Breast epithelium (tissue), 4 donors: ENCODE data around the gene MDM4. TPM values are rescaled to one million over a fixed set of nuclear protein-coding genes. Genes with fewer than 3 reads are reported as not detected.

Source experiments
- DNase-seq, 2 donors: peaks; one replicate each; pipeline ENCODE4 v3.0.0-alpha.2; 2019; ENCODE audit warnings: low spot score in 2 of 2
- H3K27ac ChIP-seq, 2 donors: fragments of 200-600 bp; sonication (generic) in 1 of 2; one replicate each; pipeline ENCODE4 v1.5.1; 2016 to 2019; ENCODE audit warnings: mild to moderate bottlenecking in 1 of 2
- H3K27me3 ChIP-seq, 2 donors: fragments of 200-600 bp; sonication (generic) in 1 of 2; one replicate each; pipeline versions ENCODE4 v1.5.1 to v1.6.0; 2017 to 2019; ENCODE audit warnings: control low read depth in 1 of 2, mild to moderate bottlenecking in 1 of 2
- H3K36me3 ChIP-seq: fragments of 200-600 bp; one replicate; pipeline ENCODE4 v1.5.1; 2019
- H3K4me1 ChIP-seq, 2 donors: fragments of 200-600 bp; sonication (generic); one replicate each; pipeline ENCODE4 v1.5.1; 2016 to 2019; ENCODE audit warnings: control low read depth in 1 of 2
- H3K4me3 ChIP-seq, 3 donors: fragments of 200-600 bp; sonication (generic); 1 replicate in 2 of 3; 2 replicates in 1 of 3; pipeline ENCODE4 v1.5.1; 2016 to 2019; ENCODE audit warnings: mild to moderate bottlenecking in 3 of 3, moderate library complexity in 2 of 3
- H3K9me3 ChIP-seq, 2 donors: fragments of 200-600 bp; sonication (generic) in 1 of 2; one replicate each; pipeline ENCODE4 v1.5.1; 2016 to 2019; ENCODE audit warnings: control low read depth in 1 of 2
- CTCF ChIP-seq, 3 donors: fragments of 450-650 bp; IDR thresholded peaks; one replicate each; pipeline ENCODE4 v1.5.1; 2016 to 2017; ENCODE audit warnings: antibody characterized with exemption in 3 of 3, mild to moderate bottlenecking in 3 of 3, moderate library complexity in 3 of 3
- POLR2A ChIP-seq: fragments of 450-650 bp; IDR thresholded peaks from one replicate; pipeline ENCODE4 v1.6.1; 2016; ENCODE audit warnings: antibody characterized with exemption, mild to moderate bottlenecking, moderate library complexity
- POLR2AphosphoS5 ChIP-seq, 3 donors: sonication (generic); formaldehyde crosslinking; IDR thresholded peaks; one replicate each; pipeline ENCODE4 v1.6.1; 2017; ENCODE audit warnings: antibody characterized with exemption in 3 of 3
- intact Hi-C: fragments of 100-400 bp; cut with DNase I; formaldehyde crosslinking; loops from one replicate; pipeline ENCODE4 v1.15.1; 2023; ENCODE audit warnings: low total_unique reads
- total RNA-seq, 3 donors: library from RNA; depleted of rRNA; stranded (reverse); fragments of >200 nt; gene quantifications; one replicate each; pipeline ENCODE4 v1.1.0, GENCODE V29; 2016

MDM4 gene
- total RNA-seq, 3 donors from 2014 or later = 63.5 to 128 (median 103) TPM

DNA sequence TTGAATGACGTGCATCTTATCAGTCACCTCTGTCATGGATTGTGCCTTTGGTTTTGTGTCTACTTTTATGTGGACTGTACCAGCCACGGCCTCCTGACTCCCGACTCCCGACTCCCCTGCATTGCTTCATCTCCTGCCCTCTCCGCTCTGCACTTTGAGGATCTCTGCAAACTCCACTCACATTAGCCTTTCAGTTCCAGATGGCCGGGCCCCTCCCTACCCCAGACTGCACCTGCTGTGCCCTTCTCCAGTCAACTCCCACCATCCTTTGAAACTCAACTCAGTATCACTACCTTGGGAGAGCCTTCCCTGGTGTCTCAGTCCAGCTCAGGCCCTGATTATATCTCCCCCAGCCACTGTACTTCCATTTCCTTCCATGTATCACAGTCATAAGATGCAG, 71.4 kb downstream of the MDM4 start:
- intact Hi-C loops = no loop called here
- H3K27me3 ChIP-seq = no peaks in the 10 kb centered on the region
- H3K36me3 ChIP-seq = no peaks in the 10 kb centered on the region
- no peak overlapping the region for H3K4me3 ChIP-seq
- no peak overlapping the region for H3K27ac ChIP-seq
- TF ChIP-seq POLR2AphosphoS5 (IDR thresholded peaks at IDR 0.05) (no peak), CTCF (IDR thresholded peaks at IDR 0.05) (no peak), POLR2A (no peak)
- H3K4me1 ChIP-seq = peaks cover 0 to 7% of the 10 kb centered on the region in 2 donors
- DNase-seq = no peak
- H3K9me3 ChIP-seq = no peaks in the 10 kb centered on the region

GRCh38 chr1:204588826-204589225, 72.6 kb downstream of the MDM4 start:
- TF ChIP-seq CTCF (IDR thresholded peaks at IDR 0.05) (no peak), POLR2A (no peak), POLR2AphosphoS5 (IDR thresholded peaks at IDR 0.05) (no peak)
- H3K27me3 ChIP-seq = no peaks in the 10 kb centered on the region
- no peaks in the 10 kb centered on the region for H3K9me3 ChIP-seq
- H3K27ac ChIP-seq = no peak overlapping the region
- DNase-seq = no peak
- H3K36me3 ChIP-seq = no peaks in the 10 kb centered on the region
- peaks cover 0 to 7% of the 10 kb centered on the region in 2 donors for H3K4me1 ChIP-seq
- intact Hi-C loops = no loop called here
- H3K4me3 ChIP-seq = no peak overlapping the region

DNA sequence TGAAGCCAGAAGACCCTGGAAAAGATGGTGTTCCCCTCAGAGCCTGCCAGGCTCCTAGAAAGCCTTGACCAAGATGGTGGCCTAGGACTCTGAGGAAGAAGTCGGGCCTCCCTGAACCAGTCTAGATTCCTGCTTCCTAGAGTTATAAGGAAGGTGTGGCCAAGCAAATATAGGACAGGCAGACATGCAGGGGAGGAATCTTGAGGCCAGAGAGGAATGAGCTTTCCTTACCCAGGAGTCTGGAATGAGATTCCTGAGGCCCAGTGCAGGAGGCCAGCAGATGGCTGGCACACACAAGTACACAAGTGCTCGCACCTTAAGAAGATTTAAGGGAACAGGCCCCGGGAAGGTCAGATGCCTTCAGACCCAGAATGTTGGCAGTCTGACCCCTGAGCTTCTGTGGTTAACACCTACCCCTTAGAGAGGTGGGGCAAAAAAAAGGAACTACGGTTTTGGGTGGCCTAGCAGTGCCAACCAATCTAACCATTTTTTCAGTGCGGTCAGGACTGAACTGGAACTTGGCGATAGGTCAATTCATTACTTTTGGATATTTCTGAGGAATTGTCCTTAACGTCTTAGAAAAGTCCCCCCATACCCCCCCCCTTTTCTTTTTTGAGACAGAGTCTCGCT, 73.3 kb downstream of the MDM4 start:
- Histone ChIP-seq H3K4me3 (no peak overlapping the region), H3K27me3 (no peaks in the 10 kb centered on the region), H3K4me1 (peaks cover 0 to 3% of the 10 kb centered on the region in 2 donors), H3K36me3 (no peaks in the 10 kb centered on the region), H3K9me3 (no peaks in the 10 kb centered on the region), H3K27ac (no peak overlapping the region)
- DNase-seq = no peak
- intact Hi-C loops = no loop called here
- TF ChIP-seq POLR2A = no peak
- no peak for TF ChIP-seq CTCF (IDR thresholded peaks at IDR 0.05)
- no peak for TF ChIP-seq POLR2AphosphoS5 (IDR thresholded peaks at IDR 0.05)

DNA sequence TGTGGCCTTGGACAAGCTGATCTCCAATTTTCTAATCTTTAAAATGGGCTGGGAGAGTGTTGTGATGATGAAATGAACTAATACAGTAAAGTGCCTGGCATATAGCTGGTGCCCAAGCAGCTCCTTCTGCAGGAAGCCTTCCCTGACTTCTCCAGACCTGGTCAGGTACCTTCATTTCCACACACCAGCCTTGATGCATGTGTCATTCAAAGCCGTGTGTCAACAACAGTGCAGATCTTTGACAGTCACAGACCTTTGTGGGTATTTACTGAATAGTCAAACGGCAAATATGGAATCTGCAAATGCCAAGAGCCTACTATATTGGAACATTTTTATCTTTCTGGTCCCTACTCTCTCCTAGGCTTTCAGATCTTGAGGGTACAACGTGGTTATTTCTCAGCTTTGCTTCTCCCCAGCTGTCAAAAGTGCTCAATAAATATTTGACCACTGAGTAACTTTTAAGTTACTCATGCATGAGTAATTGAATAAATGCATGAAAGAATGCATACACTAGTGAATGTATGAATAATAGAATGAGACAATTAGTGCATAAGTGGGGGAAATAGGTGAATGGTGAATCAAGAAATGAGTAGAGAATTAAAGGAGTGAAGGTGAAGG, 75.4 kb downstream of the MDM4 start:
- DNase-seq = no peak
- Histone ChIP-seq H3K27ac (no peak overlapping the region), H3K27me3 (no peaks in the 10 kb centered on the region), H3K9me3 (no peaks in the 10 kb centered on the region), H3K4me1 (no peaks in the 10 kb centered on the region), H3K36me3 (no peaks in the 10 kb centered on the region), H3K4me3 (no peak overlapping the region)
- no peak for TF ChIP-seq POLR2A
- no peak for TF ChIP-seq CTCF (IDR thresholded peaks at IDR 0.05)
- TF ChIP-seq POLR2AphosphoS5 (IDR thresholded peaks at IDR 0.05) = no peak
- intact Hi-C loops = no loop called here

GRCh38 chr1:204592246-204592948, 76.2 kb downstream of the MDM4 start:
- Histone ChIP-seq H3K36me3 (no peaks in the 10 kb centered on the region), H3K27ac (no peak overlapping the region), H3K4me3 (no peak overlapping the region), H3K27me3 (no peaks in the 10 kb centered on the region), H3K9me3 (no peaks in the 10 kb centered on the region), H3K4me1 (no peaks in the 10 kb centered on the region)
- no peak for TF ChIP-seq CTCF (IDR thresholded peaks at IDR 0.05)
- TF ChIP-seq POLR2AphosphoS5 (IDR thresholded peaks at IDR 0.05) = no peak
- TF ChIP-seq POLR2A = no peak
- no peak for DNase-seq
- intact Hi-C loops = no loop called here
